Brain microvascular endothelial cell (primary cell): ENCODE data around the gene ZFAND3.
A peak's percentile ranks its signal among the peaks of the same experiment; 100 is the strongest.

Experiments
- DNase-seq: peaks from one replicate; pipeline ENCODE4 v3.0.0-alpha.2; 2020
- H3K27ac ChIP-seq: fragments of 250-450 bp; sonication (Bioruptor Pico); 2 replicates; pipeline ENCODE4 v1.5.1; 2020; ENCODE audit warnings: mild to moderate bottlenecking, moderate library complexity
- H3K27me3 ChIP-seq: fragments of 250-450 bp; sonication (Bioruptor Pico); replicated peaks from 2 replicates; pipeline ENCODE4 v1.5.1; 2020; ENCODE audit warnings: mild to moderate bottlenecking
- H3K36me3 ChIP-seq: fragments of 250-450 bp; sonication (Bioruptor Pico); replicated peaks from 2 replicates; pipeline ENCODE4 v1.5.1; 2020; ENCODE audit warnings: mild to moderate bottlenecking
- H3K4me3 ChIP-seq: 2 replicates; pipeline ENCODE4 v1.5.1; 2011; ENCODE audit warnings: low read depth, mild to moderate bottlenecking, control low read depth, low read length, moderate library complexity
- CTCF ChIP-seq: IDR thresholded peaks from 2 replicates; pipeline ENCODE4 v1.5.1; 2011; ENCODE audit warnings: low read depth, mild to moderate bottlenecking, moderate library complexity, low read length, control low read depth, inconsistent platforms; ENCODE audit errors: missing control alignments
- in situ Hi-C: cut with HindIII; loops from 2 replicates; pipeline ENCODE4 v1.10.0; 2017; ENCODE audit warnings: low sequenced_read_pairs, low pct_ligation_motif_present

ZFAND3 gene

GRCh38 chr6:38032797-38033196 lies 213.3 kb downstream of the ZFAND3 start:
- no peak for DNase-seq
- no peak for TF ChIP-seq CTCF
- H3K27me3 ChIP-seq = no peaks in the 10 kb centered on the region
- no peaks in the 10 kb centered on the region for H3K36me3 ChIP-seq
- H3K4me3 ChIP-seq = no peak overlapping the region
- H3K27ac ChIP-seq = no peak overlapping the region
- in situ Hi-C loops = no loop called here

GRCh38 chr6:38033442-38033982 lies 214.0 kb downstream of the ZFAND3 start:
- no peak overlapping the region for H3K4me3 ChIP-seq
- in situ Hi-C loops = no loop called here
- H3K27me3 ChIP-seq = no peaks in the 10 kb centered on the region
- no peak for TF ChIP-seq CTCF
- DNase-seq = no peak
- no peaks in the 10 kb centered on the region for H3K36me3 ChIP-seq
- H3K27ac ChIP-seq = no peak overlapping the region

GRCh38 chr6:38034274-38034914 lies 214.9 kb downstream of the ZFAND3 start:
- TF ChIP-seq CTCF = peak; percentile 73
- H3K27me3 ChIP-seq = no peaks in the 10 kb centered on the region
- H3K36me3 ChIP-seq = no peaks in the 10 kb centered on the region
- no peak overlapping the region for H3K27ac ChIP-seq
- DNase-seq = peak; percentile 35
- in situ Hi-C loops = no loop called here
- H3K4me3 ChIP-seq = no peak overlapping the region

GRCh38 chr6:38035478-38035877 lies 216.0 kb downstream of the ZFAND3 start:
- DNase-seq = no peak
- no peak for TF ChIP-seq CTCF
- no peak overlapping the region for H3K27ac ChIP-seq
- H3K36me3 ChIP-seq = no peaks in the 10 kb centered on the region
- H3K27me3 ChIP-seq = no peaks in the 10 kb centered on the region
- in situ Hi-C loops = no loop called here
- no peak overlapping the region for H3K4me3 ChIP-seq

GRCh38 chr6:38039502-38039901 lies 220.0 kb downstream of the ZFAND3 start:
- no peak for DNase-seq
- Histone ChIP-seq H3K4me3 (no peak overlapping the region), H3K27ac (no peak overlapping the region), H3K36me3 (no peaks in the 10 kb centered on the region), H3K27me3 (no peaks in the 10 kb centered on the region)
- no peak for TF ChIP-seq CTCF
- in situ Hi-C loops = no loop called here

GRCh38 chr6:38040254-38040653 lies 220.7 kb downstream of the ZFAND3 start:
- in situ Hi-C loops = no loop called here
- no peak for TF ChIP-seq CTCF
- Histone ChIP-seq H3K27ac (no peak overlapping the region), H3K27me3 (no peaks in the 10 kb centered on the region), H3K4me3 (no peak overlapping the region), H3K36me3 (no peaks in the 10 kb centered on the region)
- DNase-seq = no peak
